AG09319 (cell line): ENCODE measurements around the gene MSTO1.
"Not testable (repeated sequence)": the region's sequence is repeated elsewhere in the genome, so short reads cannot be mapped to it uniquely, and the experiment has no call there.

Experiments
- DNase-seq: peaks from one replicate; pipeline ENCODE4 v3.0.0-alpha.2; 2010; ENCODE audit warnings: low read depth; ENCODE audit errors: extremely low read depth
- TF ChIP-seq, protein P1 (sequence below): IDR thresholded peaks from 2 replicates; pipeline ENCODE4 v1.5.1; 2011; ENCODE audit warnings: low read depth, mild to moderate bottlenecking, inconsistent platforms, low read length, moderate library complexity

Gene MSTO1

DNA sequence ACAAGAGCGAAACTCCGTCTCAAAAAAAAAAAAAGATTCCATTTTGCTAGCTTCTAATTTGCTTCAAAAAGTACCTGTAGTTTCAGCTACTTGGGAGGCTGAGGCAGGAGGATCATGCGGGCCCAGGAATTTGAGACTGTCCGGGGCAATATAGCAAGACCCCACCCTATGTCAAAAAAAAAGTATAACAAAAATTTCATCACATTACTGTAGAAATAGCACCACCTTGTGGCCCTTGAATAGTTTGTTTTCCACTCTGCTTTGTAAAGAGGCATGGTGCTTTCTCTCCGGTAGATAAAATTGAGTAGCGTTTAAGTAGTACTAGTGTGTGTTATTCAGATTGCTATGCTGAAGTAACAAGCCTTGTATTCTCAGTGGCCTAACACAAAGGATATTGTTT is 18.2 kb upstream of the MSTO1 start:
- TF ChIP-seq, protein P1, sequence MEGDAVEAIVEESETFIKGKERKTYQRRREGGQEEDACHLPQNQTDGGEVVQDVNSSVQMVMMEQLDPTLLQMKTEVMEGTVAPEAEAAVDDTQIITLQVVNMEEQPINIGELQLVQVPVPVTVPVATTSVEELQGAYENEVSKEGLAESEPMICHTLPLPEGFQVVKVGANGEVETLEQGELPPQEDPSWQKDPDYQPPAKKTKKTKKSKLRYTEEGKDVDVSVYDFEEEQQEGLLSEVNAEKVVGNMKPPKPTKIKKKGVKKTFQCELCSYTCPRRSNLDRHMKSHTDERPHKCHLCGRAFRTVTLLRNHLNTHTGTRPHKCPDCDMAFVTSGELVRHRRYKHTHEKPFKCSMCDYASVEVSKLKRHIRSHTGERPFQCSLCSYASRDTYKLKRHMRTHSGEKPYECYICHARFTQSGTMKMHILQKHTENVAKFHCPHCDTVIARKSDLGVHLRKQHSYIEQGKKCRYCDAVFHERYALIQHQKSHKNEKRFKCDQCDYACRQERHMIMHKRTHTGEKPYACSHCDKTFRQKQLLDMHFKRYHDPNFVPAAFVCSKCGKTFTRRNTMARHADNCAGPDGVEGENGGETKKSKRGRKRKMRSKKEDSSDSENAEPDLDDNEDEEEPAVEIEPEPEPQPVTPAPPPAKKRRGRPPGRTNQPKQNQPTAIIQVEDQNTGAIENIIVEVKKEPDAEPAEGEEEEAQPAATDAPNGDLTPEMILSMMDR = peak; percentile 43
- DNase-seq = peak; percentile 34

DNA sequence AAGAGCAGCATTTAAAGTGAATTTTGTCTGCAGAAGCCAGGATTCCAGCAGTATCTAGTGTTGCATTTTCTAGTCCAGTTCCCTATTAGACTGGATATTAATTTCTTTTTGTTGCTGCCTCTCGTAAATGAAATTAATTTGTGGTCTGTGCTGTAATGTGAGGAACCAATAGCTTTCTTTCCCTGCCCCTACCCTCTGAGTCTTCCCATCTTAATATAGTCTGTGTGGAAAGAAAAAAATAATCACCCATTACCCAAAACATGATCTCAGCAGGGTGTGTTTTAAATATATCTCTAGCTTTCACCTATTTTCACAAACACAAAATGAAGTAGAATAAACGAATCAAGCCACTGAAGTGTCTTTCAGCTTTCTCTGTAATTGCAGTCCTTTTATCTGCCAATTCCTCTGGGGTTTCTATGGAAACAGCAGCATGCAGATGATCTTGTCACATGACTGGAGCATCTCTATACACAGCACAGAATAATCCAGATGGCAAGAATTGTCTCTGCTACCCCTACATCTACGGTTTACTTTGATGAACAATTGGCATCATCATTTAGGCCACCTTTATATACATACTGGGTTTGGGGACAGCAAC is 14.0 kb upstream of the MSTO1 start:
- not testable (repeated sequence) for DNase-seq

DNA sequence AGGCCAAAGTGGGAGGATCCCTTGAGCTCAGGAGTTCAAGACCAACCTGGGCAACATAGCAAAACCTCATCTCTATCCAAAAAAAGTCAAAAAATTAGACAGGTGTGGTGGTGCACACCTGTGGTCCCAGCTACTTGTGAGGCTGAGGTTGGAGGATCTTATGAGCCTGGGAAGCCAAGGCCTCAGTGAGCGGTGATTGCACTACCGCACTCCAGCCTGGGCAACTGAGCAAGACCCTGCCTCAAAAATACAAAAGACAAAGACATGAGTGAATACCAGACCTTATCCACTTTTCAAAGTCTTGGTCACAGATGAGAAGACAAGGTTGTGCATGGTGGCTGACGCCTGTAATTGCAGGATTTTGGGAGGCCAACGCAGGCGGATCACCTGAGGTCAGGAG is 13.2 kb upstream of the MSTO1 start:
- TF ChIP-seq, protein P1 = no peak
- no peak for DNase-seq

DNA sequence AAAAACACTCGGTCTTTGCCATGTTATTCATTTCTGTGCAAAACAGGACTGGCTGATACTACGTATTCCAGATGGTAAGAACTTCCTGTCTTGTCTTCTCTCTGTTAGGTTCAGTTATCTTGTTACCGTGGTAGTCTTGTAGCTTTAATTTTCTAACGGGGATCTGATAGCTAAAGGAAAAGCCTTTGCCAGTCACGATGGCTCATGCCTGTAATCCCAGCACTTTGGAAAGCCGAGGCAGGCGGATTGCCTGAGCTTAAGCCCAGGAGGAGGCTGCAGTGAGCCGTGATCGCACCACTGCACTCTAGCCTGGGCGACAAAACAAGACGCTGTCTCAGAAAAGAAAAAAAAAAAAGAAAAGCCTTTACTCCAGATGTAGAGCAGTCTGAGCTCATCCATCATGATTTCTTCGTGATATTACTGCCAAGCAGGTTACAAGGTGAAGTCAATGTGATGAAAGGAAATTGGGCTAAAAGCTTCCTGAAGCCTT is 11.1 kb upstream of the MSTO1 start:
- TF ChIP-seq, protein P1 = no peak
- no peak for DNase-seq

DNA sequence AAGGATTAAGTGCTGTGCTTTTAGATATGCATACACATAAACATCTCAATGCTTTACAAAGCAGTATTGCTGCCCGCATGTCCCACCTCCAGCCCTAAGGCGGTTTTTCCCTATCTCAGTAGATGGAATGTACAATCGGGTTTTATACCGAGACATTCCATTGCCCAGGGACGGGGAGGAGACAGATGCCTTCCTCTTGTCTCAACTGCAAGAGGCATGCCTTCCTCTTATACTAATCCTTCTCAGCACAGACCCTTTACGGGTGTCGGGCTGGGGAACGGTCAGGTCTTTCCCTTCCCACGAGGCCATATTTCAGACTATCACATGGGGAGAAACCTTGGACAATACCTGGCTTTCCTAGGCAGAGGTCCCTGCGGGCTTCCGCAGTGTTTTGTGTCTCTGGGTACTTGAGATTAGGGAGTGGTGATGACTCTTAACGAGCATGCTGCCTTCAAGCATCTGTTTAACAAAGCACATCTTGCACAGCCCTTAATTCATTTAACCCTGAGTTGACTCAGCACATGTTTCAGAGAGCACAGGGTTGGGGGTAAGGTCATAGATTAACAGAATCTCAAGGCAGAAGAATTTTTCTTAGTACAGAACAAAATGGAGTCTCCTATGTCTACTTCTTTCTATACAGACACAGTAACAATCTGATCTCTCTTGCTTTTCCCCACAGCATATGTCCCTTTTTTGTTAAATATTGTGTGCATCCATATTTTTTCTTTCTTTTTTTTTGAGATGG is 10.0 kb upstream of the MSTO1 start:
- DNase-seq = not testable (repeated sequence)

DNA sequence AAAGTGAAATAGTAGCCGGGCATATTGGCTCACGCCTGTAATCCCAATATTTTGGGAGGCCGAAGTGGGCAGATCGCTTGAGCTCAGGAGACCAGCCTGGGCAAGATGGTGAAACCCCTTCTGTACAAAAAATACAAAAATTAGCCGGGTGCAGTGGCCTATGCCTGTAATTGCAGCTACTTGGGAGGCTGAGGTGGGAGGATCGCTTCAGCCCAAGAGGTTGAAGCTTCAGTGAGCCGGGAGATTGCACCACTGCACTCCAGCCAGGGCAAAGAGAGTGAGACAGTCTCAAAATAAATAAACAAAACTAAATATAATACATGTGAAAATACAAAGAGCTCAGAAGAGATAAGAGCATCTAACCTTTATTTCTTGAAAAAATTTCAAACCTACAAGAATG is 2.3 kb upstream of the MSTO1 start:
- DNase-seq = no peak
- TF ChIP-seq, protein P1 = no peak

DNA sequence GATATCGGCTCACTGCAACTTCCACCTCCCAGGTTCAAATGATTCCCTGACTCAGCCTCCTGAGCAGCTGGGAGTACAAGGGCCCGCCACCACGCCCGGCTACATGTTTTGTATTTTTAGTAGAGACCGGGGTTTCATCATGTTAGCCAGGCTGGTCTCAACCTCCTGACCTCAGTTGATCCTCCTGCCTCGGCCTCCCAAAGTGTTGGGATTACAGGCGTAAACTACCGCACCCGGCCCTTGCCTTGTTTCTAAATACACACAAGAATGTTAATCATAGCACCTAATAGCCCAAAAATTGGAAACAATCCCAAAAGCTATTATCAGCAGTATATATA is 1.2 kb upstream of the MSTO1 start:
- no peak for DNase-seq
- TF ChIP-seq, protein P1 = no peak

DNA sequence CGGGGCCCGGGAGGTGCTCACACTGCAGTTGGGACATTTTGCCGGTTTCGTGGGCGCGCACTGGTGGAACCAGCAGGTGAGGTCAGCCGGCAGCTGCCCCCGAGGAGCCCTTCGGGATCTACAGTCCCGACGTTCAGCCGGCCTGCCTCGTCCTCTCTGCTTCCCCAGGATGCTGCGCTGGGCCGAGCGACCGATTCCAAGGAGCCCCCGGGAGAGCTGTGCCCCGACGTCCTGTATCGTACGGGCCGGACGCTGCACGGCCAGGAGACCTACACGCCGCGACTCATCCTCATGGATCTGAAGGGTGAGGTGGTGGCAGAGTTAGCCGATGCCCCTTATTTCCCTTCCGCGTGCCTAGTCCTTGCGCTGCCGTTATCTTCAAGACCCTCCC is 234 bp downstream of the MSTO1 start:
- not testable (repeated sequence) for DNase-seq

DNA sequence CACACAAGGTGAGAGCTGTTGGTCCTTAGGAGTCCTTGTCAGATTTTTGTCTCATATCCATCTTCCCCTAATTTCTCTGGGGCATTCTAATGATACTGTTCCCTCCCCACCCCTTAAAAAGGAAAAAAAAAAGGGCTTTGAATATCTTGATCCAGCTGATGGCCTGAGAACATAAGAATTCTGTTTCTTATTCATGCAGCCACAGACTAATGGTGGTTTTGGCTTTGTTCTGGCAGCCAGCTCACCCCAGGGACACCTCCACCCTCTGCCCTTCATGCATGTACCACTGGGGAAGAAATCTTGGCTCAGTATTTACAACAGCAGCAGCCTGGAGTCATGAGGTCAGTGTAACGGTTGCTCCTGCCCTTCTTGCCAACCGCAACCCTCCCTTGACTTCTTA is 3.2 kb downstream of the MSTO1 start:
- DNase-seq = not testable (repeated sequence)
